Neural cell (in vitro differentiated cells): ENCODE measurements around the gene ASTN1. TPM values are rescaled to one million over a fixed set of nuclear protein-coding genes. Genes with fewer than 3 reads are reported as not detected.

ENCODE experiments used
- H2AFZ ChIP-seq: fragments of 200-600, 300-800 bp; sonication (generic), shearing (Covaris generic); 2 replicates; pipeline ENCODE4 v1.6.0; 2014; ENCODE audit warnings: low read depth, mild to moderate bottlenecking, antibody characterized with exemption, low read length, moderate library complexity
- H3F3A ChIP-seq: fragments of 200-600 bp; shearing (Covaris generic); 2 replicates; pipeline ENCODE4 v1.6.1; 2016; ENCODE audit warnings: mild to moderate bottlenecking, moderate library complexity, mixed read lengths, antibody characterized with exemption, low read length; ENCODE audit not compliant: insufficient read depth, poor library complexity, severe bottlenecking
- H3K27ac ChIP-seq: fragments of 200-600, 300-800 bp; sonication (generic), shearing (Covaris generic); 2 replicates; pipeline ENCODE4 v1.5.1; 2014; ENCODE audit warnings: mild to moderate bottlenecking, low read length, moderate library complexity
- H3K27me3 ChIP-seq: fragments of 300-800, 200-600 bp; sonication (generic), shearing (Covaris generic); 2 replicates; pipeline ENCODE4 v1.6.0; 2014; ENCODE audit warnings: mild to moderate bottlenecking, low read depth, low read length, moderate library complexity; ENCODE audit not compliant: insufficient read depth
- H3K36me3 ChIP-seq: fragments of 300-800, 200-600 bp; sonication (generic), shearing (Covaris generic); 2 replicates; pipeline ENCODE4 v1.5.1; 2014; ENCODE audit warnings: mild to moderate bottlenecking, antibody characterized with exemption, low read length, moderate library complexity; ENCODE audit not compliant: insufficient read depth
- H3K4me2 ChIP-seq: fragments of 300-800, 200-600 bp; sonication (generic), shearing (Covaris generic); 2 replicates; pipeline ENCODE4 v1.6.0; 2014; ENCODE audit warnings: mild to moderate bottlenecking, low read length
- H3K4me3 ChIP-seq: fragments of 300-800, 200-600 bp; sonication (generic), shearing (Covaris generic); 2 replicates; pipeline ENCODE4 v1.5.1; 2014; ENCODE audit warnings: mild to moderate bottlenecking, low read length, moderate library complexity
- H3K79me2 ChIP-seq: fragments of 200-600 bp; shearing (Covaris generic); replicated peaks from 2 replicates; pipeline ENCODE4 v1.6.0; 2014; ENCODE audit warnings: mild to moderate bottlenecking, low read length, moderate library complexity; ENCODE audit not compliant: insufficient read depth
- H3K9ac ChIP-seq: fragments of 300-800, 200-600 bp; sonication (generic), shearing (Covaris generic); 2 replicates; pipeline ENCODE4 v1.6.1; 2016; ENCODE audit warnings: mild to moderate bottlenecking, low read length, mixed read lengths
- H3K9me2 ChIP-seq: fragments of 200-600 bp; shearing (Covaris generic); 2 replicates; pipeline ENCODE4 v1.6.1; 2016; ENCODE audit warnings: mild to moderate bottlenecking, low read length, mixed read lengths; ENCODE audit not compliant: insufficient read depth
- H3K9me3 ChIP-seq: fragments of 200-600, 300-800 bp; sonication (generic), shearing (Covaris generic); 2 replicates; pipeline ENCODE4 v1.6.1; 2016; ENCODE audit warnings: mild to moderate bottlenecking, mixed run types, low read length, moderate library complexity, mixed read lengths
- H4K20me1 ChIP-seq: fragments of 200-600 bp; shearing (Covaris generic); 2 replicates; pipeline ENCODE4 v1.6.1; 2016; ENCODE audit warnings: mild to moderate bottlenecking, mixed run types; ENCODE audit not compliant: insufficient read depth
- EP300 ChIP-seq: fragments of 450-650 bp; conservative IDR thresholded peaks from 2 replicates; pipeline ENCODE4 v1.6.1; 2014; ENCODE audit warnings: antibody characterized with exemption, mild to moderate bottlenecking, moderate library complexity; ENCODE audit not compliant: poor library complexity, severe bottlenecking
- EZH2 ChIP-seq: fragments of 200-600, 300-800 bp; shearing (Covaris generic), sonication (generic); IDR thresholded peaks from 2 replicates; pipeline ENCODE4 v1.6.1; 2014; ENCODE audit warnings: antibody characterized with exemption, low read length, borderline replicate concordance, mild to moderate bottlenecking; ENCODE audit not compliant: insufficient read depth, poor library complexity, severe bottlenecking
- MXI1 ChIP-seq: fragments of 450-650 bp; conservative IDR thresholded peaks from 2 replicates; pipeline ENCODE4 v1.6.1; 2014; ENCODE audit warnings: antibody characterized with exemption, mild to moderate bottlenecking; ENCODE audit not compliant: poor library complexity, severe bottlenecking
- POLR2AphosphoS5 ChIP-seq: IDR thresholded peaks from 2 replicates; pipeline ENCODE4 v1.6.1; 2012
- RAD21 ChIP-seq: fragments of 450-650 bp; conservative IDR thresholded peaks from 2 replicates; pipeline ENCODE4 v1.6.1; 2014; ENCODE audit warnings: antibody characterized with exemption, mild to moderate bottlenecking, moderate library complexity
- SMC3 ChIP-seq: fragments of 450-650 bp; conservative IDR thresholded peaks from 2 replicates; pipeline ENCODE4 v1.6.1; 2014; ENCODE audit warnings: antibody characterized with exemption, mild to moderate bottlenecking, moderate library complexity; ENCODE audit not compliant: poor library complexity
- TAF1 ChIP-seq: IDR thresholded peaks from 2 replicates; pipeline ENCODE4 v1.6.1; 2012; ENCODE audit warnings: low read depth
- polyA plus RNA-seq: library from polyadenylated mRNA; depleted of rRNA; stranded (reverse); fragments of >200 nt; gene quantifications from 2 replicates; pipeline ENCODE4 v1.2.3, GENCODE V29; 2014
- TF ChIP-seq, protein P1 (sequence below): IDR thresholded peaks from 2 replicates; pipeline ENCODE4 v1.6.1; 2012; ENCODE audit warnings: borderline replicate concordance
- TF ChIP-seq, protein P2 (sequence below): fragments of 450-650 bp; IDR thresholded peaks from 2 replicates; pipeline ENCODE4 v1.5.1; 2014; ENCODE audit warnings: antibody characterized with exemption, mild to moderate bottlenecking, moderate library complexity; ENCODE audit not compliant: poor library complexity, severe bottlenecking

Gene ASTN1
- polyA plus RNA-seq, 1 donor from 2014 or later, result 33.4 TPM

DNA sequence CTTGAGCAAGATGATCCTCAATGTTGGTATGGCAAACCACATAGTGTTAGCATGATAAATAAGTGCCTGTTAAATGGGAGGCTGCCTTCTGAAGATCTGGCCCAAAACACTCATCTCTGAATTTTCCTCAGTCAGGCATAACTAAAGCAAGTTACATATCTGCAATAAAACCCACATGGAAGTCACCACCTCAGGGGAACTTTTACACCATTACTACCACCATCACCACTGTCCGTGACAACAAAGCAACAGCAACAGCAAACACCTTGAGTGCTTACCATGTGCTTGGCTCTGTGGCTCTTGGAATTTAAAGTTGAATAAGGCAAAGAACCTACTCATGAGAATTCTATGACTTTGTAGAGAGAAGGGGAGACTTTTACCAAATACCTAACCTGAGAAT, 233.0 kb downstream of the ASTN1 start:
- H3K79me2 ChIP-seq, result no peaks in the 10 kb centered on the region
- no peaks in the 10 kb centered on the region for H3K9me3 ChIP-seq
- H3K36me3 ChIP-seq, result peaks cover 7% of the 10 kb centered on the region
- no peaks in the 10 kb centered on the region for H3K9me2 ChIP-seq
- no peak overlapping the region for H3K4me3 ChIP-seq
- no peak overlapping the region for H2AFZ ChIP-seq
- no peak overlapping the region for H3K27ac ChIP-seq
- H4K20me1 ChIP-seq, result no peaks in the 10 kb centered on the region
- H3K4me2 ChIP-seq, result no peak overlapping the region
- TF ChIP-seq, protein P1, sequence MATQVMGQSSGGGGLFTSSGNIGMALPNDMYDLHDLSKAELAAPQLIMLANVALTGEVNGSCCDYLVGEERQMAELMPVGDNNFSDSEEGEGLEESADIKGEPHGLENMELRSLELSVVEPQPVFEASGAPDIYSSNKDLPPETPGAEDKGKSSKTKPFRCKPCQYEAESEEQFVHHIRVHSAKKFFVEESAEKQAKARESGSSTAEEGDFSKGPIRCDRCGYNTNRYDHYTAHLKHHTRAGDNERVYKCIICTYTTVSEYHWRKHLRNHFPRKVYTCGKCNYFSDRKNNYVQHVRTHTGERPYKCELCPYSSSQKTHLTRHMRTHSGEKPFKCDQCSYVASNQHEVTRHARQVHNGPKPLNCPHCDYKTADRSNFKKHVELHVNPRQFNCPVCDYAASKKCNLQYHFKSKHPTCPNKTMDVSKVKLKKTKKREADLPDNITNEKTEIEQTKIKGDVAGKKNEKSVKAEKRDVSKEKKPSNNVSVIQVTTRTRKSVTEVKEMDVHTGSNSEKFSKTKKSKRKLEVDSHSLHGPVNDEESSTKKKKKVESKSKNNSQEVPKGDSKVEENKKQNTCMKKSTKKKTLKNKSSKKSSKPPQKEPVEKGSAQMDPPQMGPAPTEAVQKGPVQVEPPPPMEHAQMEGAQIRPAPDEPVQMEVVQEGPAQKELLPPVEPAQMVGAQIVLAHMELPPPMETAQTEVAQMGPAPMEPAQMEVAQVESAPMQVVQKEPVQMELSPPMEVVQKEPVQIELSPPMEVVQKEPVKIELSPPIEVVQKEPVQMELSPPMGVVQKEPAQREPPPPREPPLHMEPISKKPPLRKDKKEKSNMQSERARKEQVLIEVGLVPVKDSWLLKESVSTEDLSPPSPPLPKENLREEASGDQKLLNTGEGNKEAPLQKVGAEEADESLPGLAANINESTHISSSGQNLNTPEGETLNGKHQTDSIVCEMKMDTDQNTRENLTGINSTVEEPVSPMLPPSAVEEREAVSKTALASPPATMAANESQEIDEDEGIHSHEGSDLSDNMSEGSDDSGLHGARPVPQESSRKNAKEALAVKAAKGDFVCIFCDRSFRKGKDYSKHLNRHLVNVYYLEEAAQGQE, result no peak
- TF ChIP-seq RAD21, result no peak
- TF ChIP-seq EP300, result no peak
- TF ChIP-seq POLR2AphosphoS5, result no peak
- no peaks in the 10 kb centered on the region for H3K27me3 ChIP-seq
- H3K9ac ChIP-seq, result no peak overlapping the region
- H3F3A ChIP-seq, result no peaks in the 10 kb centered on the region

DNA sequence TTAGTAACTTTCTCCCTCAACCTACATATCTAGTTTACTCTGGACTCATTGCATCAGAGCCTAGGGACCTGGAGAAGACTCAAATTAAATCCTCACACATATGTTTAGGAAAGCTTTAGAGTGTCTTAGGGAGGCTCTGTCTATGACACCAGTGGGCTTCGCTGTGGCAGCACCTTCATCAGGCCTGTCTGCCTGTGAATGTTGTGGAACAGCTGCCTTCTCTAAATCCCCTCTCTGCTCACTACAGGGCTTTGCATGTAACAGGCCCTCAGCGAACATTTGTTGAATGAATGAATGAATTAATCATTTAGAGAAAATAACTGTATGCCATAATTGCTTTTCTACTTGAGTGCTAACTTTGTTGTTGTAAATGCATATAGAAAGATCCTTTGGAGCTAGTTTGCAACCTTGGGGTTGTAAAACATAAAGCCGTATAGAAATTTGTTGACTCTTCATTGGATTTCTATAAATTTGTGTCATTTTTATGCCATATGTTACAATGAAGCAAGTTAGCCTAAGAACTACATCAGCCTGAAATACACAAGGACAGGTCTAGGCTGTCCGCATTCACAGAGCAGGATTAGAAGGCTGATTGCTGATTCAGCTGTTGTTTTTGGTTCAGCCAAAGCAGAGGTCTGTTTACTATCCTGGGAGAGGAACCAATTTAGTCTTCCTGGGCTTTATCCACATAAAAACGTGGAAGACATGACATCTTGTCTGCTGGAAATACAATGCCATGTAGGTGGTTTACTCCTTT, 238.0 kb downstream of the ASTN1 start:
- Histone ChIP-seq H3K9me3 (no peaks in the 10 kb centered on the region), H2AFZ (no peak overlapping the region), H3K9me2 (no peaks in the 10 kb centered on the region), H4K20me1 (no peaks in the 10 kb centered on the region), H3K9ac (no peak overlapping the region), H3K27ac (no peak overlapping the region), H3K27me3 (no peaks in the 10 kb centered on the region), H3K4me2 (no peak overlapping the region), H3K4me3 (no peak overlapping the region), H3K36me3 (peaks cover 3% of the 10 kb centered on the region), H3K79me2 (no peaks in the 10 kb centered on the region), H3F3A (no peaks in the 10 kb centered on the region)
- no peak for TF ChIP-seq EZH2
- TF ChIP-seq, protein P2, sequence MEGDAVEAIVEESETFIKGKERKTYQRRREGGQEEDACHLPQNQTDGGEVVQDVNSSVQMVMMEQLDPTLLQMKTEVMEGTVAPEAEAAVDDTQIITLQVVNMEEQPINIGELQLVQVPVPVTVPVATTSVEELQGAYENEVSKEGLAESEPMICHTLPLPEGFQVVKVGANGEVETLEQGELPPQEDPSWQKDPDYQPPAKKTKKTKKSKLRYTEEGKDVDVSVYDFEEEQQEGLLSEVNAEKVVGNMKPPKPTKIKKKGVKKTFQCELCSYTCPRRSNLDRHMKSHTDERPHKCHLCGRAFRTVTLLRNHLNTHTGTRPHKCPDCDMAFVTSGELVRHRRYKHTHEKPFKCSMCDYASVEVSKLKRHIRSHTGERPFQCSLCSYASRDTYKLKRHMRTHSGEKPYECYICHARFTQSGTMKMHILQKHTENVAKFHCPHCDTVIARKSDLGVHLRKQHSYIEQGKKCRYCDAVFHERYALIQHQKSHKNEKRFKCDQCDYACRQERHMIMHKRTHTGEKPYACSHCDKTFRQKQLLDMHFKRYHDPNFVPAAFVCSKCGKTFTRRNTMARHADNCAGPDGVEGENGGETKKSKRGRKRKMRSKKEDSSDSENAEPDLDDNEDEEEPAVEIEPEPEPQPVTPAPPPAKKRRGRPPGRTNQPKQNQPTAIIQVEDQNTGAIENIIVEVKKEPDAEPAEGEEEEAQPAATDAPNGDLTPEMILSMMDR, result no peak
- no peak for TF ChIP-seq POLR2AphosphoS5
- no peak for TF ChIP-seq SMC3
- TF ChIP-seq TAF1, result no peak
- TF ChIP-seq EP300, result no peak
- TF ChIP-seq RAD21, result no peak

DNA sequence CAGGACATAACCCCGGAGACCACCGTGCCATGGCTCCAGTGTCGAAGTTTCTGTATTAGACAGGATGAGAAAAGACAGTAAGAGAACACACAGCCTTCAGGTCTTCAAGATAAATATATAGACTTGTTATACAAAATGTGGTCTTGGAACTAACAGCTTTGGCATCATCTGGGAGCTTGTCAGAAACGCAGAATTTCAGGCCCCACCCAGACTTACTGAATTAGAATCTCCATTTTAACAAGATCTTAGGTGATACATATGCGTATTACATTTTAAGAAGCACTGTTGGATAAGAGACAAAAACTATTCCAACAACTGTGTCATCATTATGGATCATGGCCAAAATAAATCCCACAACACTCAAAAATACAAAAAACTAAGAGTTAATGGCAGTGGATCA, 239.3 kb downstream of the ASTN1 start:
- Histone ChIP-seq H3K79me2 (no peaks in the 10 kb centered on the region), H3K27ac (no peak overlapping the region), H3K9me2 (no peaks in the 10 kb centered on the region), H2AFZ (no peak overlapping the region), H3K4me3 (no peak overlapping the region), H3K4me2 (no peak overlapping the region), H4K20me1 (no peaks in the 10 kb centered on the region), H3F3A (no peaks in the 10 kb centered on the region), H3K9ac (no peak overlapping the region), H3K9me3 (no peaks in the 10 kb centered on the region), H3K36me3 (peaks cover 3% of the 10 kb centered on the region), H3K27me3 (no peaks in the 10 kb centered on the region)
- TF ChIP-seq POLR2AphosphoS5 (no peak), MXI1 (no peak), RAD21 (no peak), TAF1 (no peak), EZH2 (no peak), SMC3 (no peak), EP300 (no peak)
- TF ChIP-seq, protein P2, result no peak
- TF ChIP-seq, protein P1, result no peak
